ENCODE measurements around the gene CDH12.

CDH12 gene

GRCh38 chr5:21807953-21808352 lies 1045.2 kb downstream of the CDH12 start:
- DNase-seq, result no peak

DNA sequence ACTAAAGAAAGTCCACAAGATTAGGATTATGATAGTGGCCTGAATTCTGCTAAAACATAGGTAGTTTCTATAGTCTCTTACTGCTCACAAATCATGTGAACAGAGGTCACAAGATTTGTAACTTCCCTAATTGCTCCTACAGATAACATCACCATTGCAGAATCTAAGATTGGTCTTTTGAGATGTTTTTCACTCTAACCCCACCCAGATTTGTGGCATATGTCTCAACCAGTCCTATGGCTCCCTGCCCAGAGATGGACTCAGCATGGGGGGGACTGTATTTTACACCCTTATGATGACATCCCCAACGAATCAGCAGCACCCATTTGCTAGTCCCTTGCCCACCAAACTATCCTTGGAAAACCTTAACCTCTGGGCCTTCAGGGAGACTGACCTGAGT lies 1046.2 kb downstream of the CDH12 start:
- DNase-seq, result no peak

DNA sequence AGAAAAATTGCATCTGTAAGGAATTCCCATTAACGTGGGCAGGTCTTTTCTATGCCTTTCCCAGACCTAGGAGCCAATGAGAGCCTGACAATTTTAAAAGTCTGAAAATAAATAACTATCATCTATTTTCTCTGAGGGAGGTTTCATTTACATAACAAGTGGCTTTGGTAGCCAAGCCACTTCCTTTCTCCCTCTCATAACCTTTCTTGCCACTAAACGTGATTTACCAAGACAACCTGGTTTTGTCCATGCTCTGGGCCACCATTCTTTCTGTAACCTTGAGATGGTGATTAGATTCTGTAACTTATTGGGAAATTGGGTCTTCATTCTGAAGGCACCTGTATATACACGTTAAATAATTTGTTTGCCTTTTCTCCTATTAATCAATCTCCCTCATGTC lies 1046.9 kb downstream of the CDH12 start:
- DNase-seq, result no peak

DNA sequence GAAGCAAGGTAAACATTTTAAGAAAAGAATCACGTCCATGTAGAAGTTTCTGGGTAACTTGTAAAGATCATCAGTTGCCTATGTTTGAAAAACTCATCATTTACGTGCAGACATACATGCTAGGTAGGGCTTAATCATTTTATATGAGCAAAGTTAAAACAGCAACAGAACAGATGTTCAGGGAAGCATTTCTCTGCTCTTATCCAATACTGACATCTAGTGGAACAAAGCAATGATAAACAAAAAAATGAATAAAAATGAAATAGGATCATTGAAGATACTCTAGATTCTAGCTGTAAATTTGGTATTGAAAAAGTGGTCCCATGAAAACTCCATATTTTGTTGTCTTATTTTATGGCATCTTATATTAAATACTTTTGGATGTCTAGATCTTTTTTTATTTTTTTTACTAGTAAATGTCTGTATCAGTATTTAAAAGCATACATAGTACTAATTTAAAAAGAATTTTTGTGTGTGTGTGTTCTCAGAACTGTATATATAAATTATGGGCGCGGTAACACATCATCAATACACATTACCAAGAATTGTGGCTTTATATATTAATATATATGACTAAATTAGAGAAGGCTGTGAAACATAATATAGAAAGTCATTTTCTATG lies 1050.2 kb downstream of the CDH12 start:
- DNase-seq, result no peak

DNA sequence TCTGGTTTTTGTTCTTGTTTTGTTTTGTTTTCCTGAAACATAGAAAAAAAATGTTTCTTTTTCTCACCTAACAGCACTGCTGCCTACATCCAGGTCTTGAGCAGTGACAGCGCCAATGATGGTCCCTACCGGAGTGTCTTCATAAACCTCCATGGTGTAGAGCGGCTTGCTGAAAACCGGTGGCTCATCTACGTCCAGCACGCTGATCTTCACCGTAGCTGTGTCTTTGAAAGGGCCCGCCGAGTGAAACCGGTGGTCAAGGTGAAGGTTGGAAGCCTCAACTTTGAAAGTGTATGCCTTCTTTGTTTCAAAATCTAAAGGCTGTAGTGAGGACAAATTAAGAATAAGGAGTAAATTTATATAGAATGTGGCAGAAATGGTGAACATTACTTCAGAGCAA lies 1051.0 kb downstream of the CDH12 start:
- DNase-seq, result no peak

- DNase-seq, result no peak
These were observed 1060.4 kb downstream of the CDH12 start for GRCh38 chr5:21792748-21793147.

GRCh38 chr5:21791304-21791703 lies 1061.8 kb downstream of the CDH12 start:
- DNase-seq, result no peak

DNA sequence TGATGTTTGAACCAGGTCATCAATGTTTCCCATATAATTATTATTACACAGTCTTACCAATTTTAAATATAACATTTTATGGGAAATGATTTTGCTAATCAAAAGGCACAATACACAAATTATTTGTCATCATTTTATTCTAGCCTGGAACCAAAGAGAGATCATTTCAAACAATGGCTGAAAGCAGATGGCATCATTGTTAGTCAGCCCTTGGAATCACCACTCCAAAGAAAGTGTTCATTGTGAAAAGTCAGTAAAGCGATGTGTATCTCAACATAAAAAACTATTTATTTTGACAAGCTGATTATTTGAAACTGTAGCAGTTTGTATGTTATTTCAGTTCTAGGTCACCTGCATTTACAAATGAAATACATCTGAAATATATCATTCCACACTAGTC lies 1068.7 kb downstream of the CDH12 start:
- no peak for DNase-seq

- DNase-seq, result no peak
These were observed 1070.0 kb downstream of the CDH12 start for GRCh38 chr5:21783074-21783679.

- no peak for DNase-seq
These were observed 1076.7 kb downstream of the CDH12 start for GRCh38 chr5:21776466-21776865.

DNA sequence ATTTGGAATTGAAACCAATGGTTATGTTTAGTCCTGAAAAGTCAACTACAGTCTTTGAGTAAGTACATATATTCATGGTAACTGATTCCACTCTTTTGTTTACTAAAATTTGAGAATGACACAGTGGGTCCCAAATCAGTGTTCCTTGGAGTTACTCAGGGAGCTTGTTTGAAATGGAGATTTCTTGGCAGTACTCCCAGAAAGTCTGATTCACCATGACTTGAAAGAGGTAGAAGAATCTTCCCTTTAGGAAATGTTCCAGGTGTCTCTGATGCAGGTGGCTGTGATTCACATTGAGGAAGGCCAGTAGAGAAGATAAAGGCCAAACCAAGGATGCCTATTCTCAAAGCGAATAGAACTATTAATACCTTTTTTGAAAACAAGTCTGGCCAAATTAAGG lies 1078.3 kb downstream of the CDH12 start:
- DNase-seq, result no peak

GRCh38 chr5:21774281-21774680 lies 1078.9 kb downstream of the CDH12 start:
- DNase-seq, result no peak

DNA sequence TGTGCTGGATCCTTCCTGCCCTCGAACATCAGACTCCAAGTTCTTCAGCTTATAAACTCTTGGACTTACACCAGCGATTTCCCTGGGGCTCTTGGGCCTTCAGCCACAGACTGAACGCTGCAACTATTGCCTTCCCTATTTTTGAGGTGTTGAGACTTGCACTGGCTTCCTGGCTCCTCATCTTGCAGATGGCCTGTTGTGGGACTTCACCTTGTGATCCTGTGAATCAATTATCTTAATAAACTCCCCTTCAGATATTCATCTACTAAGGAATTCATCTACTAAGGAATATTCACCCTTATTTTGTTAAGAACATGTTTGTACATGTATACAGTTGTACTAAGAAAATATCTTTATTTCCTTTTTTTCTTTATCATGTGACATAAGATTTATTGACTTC lies 1079.7 kb downstream of the CDH12 start:
- DNase-seq, result no peak

- no peak for DNase-seq
These were observed 1087.7 kb downstream of the CDH12 start for GRCh38 chr5:21765406-21765805.

DNA sequence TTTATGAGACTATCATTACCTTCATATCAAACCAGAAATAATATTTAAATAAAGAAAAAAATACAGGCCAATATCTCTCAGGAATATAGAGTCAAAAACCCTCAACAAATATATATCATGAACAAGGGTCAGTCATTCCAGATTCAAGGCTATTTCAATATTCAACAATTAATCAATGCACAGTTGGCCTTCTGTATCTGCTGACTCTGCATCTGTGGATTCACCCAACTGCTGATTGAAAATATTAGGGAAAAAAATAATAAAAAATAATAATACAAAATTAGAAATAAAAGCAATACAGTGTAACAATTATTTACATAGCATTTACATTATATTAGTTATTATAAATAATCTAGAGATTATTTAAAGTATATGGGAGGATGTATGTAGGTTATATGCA lies 1114.0 kb downstream of the CDH12 start:
- DNase-seq, result no peak

- no peak for DNase-seq
These were observed 1129.6 kb downstream of the CDH12 start for GRCh38 chr5:21723500-21723899.

- DNase-seq, result no peak
These were observed 1141.0 kb downstream of the CDH12 start for GRCh38 chr5:21711866-21712758.

DNA sequence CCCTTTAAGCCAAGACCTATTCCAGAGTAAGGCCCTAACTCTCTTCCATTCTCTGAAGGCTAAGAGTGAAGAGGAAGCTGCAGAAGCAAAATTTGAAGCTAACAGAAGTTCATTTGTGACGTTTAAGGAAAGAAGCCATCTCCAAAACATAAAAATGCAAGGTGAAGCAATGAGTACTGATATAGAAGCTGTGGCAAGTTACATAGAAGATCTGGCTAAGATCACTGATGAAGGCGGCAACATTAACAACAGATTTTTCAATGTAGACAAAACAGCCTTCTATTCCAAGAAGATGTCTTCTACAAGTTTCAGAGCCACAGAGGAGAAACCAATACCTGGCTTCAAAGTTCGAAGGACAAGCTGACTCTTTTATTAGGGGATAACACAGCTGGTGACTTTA lies 1143.4 kb downstream of the CDH12 start:
- DNase-seq, result no peak

GRCh38 chr5:21704974-21705668 lies 1148.0 kb downstream of the CDH12 start:
- no peak for DNase-seq

DNA sequence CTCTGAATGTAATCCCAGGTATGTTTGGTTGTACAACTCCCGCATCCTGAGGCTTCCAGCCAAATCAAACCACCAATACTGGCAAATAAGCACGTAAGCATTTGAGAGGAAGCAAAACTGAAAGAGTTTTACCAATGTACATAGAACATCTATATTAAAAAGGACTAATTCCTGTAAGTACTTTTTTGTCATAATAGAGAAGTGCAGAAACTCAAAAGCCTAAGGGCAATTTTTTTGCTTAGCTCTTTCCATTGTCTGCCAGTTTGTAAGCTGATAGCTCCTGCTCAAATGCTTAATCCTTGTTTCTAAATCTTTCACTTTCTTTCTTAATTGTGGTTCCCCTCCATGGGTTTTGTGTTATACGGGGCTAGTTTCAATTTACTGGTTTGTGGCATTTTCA lies 1151.8 kb downstream of the CDH12 start:
- no peak for DNase-seq
